ENCODE results near the gene RFTN1. TPM values are rescaled to one million over a fixed set of nuclear protein-coding genes. Genes with fewer than 3 reads are reported as not detected.

Gene RFTN1
- total and polyA plus RNA-seq, 2 experiments from 2014 or later, result 3.3 to 7.2 TPM

DNA sequence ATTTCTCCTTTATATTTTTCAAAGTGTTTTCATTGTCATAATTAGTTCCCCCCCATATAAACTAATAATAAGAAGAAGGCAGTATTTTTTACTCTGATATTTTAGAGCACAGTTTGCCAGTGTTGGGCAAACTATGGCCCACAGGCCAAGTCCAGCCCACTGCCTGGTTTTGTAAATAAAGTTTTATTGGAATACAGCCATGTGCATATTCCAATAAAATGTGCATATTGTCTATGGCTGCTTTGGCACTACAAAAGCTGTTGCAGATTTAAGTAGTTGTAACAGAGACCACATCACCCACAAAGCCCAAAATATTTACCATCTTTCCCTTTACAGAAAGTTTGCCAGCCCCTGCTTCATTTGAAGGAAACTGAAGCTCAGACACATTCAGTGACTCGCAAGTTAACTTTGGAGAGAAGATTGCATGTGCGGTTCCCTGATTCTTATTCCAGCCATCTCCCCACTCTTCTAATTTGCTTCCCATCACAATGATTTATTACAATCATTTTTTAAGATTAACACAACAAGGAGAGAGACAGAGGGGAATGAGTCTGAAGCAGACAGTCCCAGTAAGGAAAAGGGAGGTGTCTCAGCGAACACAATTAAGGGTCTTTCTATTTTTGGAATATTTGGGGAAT lies 48.9 kb downstream of the RFTN1 start:
- ATAC-seq (no peak), DNase-seq (ENCODE audit: low spot score) (no peak)
- 0 out of 3 replicates have a peak, but pooled peaks cover 4% of the 10 kb centered on the region for H3K36me3 Mint-ChIP-seq (ENCODE audit: low read depth)
- Histone ChIP-seq H3K9me2 (ENCODE audit: insufficient read depth) (no peaks in the 10 kb centered on the region), H2AFZ (no peak overlapping the region), H3K27ac (ENCODE audit: low read depth) (no peak overlapping the region), H3F3A (replicated peaks; ENCODE audit: low read depth) (no peaks in the 10 kb centered on the region), H3K4me3 (no peak overlapping the region), H3K79me2 (replicated peaks; ENCODE audit: insufficient read depth) (no peaks in the 10 kb centered on the region), H4K20me1 (replicated peaks; ENCODE audit: insufficient read depth) (no peaks in the 10 kb centered on the region), H3K4me1 (ENCODE audit: insufficient read depth) (peaks cover 11% of the 10 kb centered on the region), H3K4me2 (no peak overlapping the region), H3K36me3 (ENCODE audit: insufficient read depth) (no peaks in the 10 kb centered on the region), H3K27me3 (ENCODE audit: insufficient read depth) (no peaks in the 10 kb centered on the region)
- no peak overlapping the region for H3K4me3 Mint-ChIP-seq
- peaks cover 13% of the 10 kb centered on the region for H3K4me1 Mint-ChIP-seq
- H3K27me3 Mint-ChIP-seq (ENCODE audit: insufficient read depth, low read depth, poor library complexity), result peaks cover 6% of the 10 kb centered on the region
- TF ChIP-seq CTCF (conservative IDR thresholded peaks at IDR 0.05; ENCODE audit: low read depth in 2 of 2) (no peak), CREB1 (CRISPR knock-in tag; IDR thresholded peaks at IDR 0.05; ENCODE audit: low read depth) (no peak), EZH2phosphoT487 (IDR thresholded peaks at IDR 0.05; ENCODE audit: unreplicated experiment) (no peak), REST (IDR thresholded peaks at IDR 0.05; ENCODE audit: unreplicated experiment) (no peak), ZNF114 (CRISPR knock-in tag; IDR thresholded peaks at IDR 0.05) (no peak), POLR2AphosphoS5 (IDR thresholded peaks at IDR 0.05; ENCODE audit: low read depth) (no peak), NANOG (IDR thresholded peaks at IDR 0.05; ENCODE audit: borderline replicate concordance) (no peak), EZH2 (IDR thresholded peaks at IDR 0.05; ENCODE audit: low read depth, unreplicated experiment) (no peak), STAT1 (IDR thresholded peaks at IDR 0.05; ENCODE audit: unreplicated experiment) (no peak), ZNF331 (CRISPR knock-in tag; IDR thresholded peaks at IDR 0.05; ENCODE audit: low read depth) (no peak), JUNB (IDR thresholded peaks at IDR 0.05; ENCODE audit: unreplicated experiment) (no peak)
- TF ChIP-seq, protein P1, sequence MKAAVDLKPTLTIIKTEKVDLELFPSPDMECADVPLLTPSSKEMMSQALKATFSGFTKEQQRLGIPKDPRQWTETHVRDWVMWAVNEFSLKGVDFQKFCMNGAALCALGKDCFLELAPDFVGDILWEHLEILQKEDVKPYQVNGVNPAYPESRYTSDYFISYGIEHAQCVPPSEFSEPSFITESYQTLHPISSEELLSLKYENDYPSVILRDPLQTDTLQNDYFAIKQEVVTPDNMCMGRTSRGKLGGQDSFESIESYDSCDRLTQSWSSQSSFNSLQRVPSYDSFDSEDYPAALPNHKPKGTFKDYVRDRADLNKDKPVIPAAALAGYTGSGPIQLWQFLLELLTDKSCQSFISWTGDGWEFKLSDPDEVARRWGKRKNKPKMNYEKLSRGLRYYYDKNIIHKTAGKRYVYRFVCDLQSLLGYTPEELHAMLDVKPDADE (IDR thresholded peaks at IDR 0.05), result no peak
- TF ChIP-seq, protein P2, sequence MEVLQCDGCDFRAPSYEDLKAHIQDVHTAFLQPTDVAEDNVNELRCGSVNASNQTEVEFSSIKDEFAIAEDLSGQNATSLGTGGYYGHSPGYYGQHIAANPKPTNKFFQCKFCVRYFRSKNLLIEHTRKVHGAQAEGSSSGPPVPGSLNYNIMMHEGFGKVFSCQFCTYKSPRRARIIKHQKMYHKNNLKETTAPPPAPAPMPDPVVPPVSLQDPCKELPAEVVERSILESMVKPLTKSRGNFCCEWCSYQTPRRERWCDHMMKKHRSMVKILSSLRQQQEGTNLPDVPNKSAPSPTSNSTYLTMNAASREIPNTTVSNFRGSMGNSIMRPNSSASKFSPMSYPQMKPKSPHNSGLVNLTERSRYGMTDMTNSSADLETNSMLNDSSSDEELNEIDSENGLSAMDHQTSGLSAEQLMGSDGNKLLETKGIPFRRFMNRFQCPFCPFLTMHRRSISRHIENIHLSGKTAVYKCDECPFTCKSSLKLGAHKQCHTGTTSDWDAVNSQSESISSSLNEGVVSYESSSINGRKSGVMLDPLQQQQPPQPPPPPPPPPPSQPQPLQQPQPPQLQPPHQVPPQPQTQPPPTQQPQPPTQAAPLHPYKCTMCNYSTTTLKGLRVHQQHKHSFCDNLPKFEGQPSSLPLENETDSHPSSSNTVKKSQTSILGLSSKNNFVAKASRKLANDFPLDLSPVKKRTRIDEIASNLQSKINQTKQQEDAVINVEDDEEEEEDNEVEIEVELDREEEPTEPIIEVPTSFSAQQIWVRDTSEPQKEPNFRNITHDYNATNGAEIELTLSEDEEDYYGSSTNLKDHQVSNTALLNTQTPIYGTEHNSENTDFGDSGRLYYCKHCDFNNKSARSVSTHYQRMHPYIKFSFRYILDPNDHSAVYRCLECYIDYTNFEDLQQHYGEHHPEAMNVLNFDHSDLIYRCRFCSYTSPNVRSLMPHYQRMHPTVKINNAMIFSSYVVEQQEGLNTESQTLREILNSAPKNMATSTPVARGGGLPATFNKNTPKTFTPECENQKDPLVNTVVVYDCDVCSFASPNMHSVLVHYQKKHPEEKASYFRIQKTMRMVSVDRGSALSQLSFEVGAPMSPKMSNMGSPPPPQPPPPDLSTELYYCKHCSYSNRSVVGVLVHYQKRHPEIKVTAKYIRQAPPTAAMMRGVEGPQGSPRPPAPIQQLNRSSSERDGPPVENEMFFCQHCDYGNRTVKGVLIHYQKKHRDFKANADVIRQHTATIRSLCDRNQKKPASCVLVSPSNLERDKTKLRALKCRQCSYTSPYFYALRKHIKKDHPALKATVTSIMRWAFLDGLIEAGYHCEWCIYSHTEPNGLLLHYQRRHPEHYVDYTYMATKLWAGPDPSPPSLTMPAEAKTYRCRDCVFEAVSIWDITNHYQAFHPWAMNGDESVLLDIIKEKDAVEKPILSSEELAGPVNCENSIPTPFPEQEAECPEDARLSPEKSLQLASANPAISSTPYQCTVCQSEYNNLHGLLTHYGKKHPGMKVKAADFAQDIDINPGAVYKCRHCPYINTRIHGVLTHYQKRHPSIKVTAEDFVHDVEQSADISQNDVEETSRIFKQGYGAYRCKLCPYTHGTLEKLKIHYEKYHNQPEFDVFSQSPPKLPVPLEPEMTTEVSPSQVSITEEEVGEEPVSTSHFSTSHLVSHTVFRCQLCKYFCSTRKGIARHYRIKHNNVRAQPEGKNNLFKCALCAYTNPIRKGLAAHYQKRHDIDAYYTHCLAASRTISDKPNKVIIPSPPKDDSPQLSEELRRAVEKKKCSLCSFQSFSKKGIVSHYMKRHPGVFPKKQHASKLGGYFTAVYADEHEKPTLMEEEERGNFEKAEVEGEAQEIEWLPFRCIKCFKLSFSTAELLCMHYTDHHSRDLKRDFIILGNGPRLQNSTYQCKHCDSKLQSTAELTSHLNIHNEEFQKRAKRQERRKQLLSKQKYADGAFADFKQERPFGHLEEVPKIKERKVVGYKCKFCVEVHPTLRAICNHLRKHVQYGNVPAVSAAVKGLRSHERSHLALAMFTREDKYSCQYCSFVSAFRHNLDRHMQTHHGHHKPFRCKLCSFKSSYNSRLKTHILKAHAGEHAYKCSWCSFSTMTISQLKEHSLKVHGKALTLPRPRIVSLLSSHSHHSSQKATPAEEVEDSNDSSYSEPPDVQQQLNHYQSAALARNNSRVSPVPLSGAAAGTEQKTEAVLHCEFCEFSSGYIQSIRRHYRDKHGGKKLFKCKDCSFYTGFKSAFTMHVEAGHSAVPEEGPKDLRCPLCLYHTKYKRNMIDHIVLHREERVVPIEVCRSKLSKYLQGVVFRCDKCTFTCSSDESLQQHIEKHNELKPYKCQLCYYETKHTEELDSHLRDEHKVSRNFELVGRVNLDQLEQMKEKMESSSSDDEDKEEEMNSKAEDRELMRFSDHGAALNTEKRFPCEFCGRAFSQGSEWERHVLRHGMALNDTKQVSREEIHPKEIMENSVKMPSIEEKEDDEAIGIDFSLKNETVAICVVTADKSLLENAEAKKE (CRISPR knock-in tag; IDR thresholded peaks at IDR 0.05), result no peak
- H3K9me3 Mint-ChIP-seq, result no peaks in the 10 kb centered on the region
- H3K27ac Mint-ChIP-seq, result no peak overlapping the region

Measured in GM23338 (cell line).